GM12875 (cell line): ENCODE data around the gene WDR45B.
A peak's percentile ranks its signal among the peaks of the same experiment; 100 is the strongest.

Source experiments
- H3K4me3 ChIP-seq: one replicate; pipeline ENCODE4 v1.5.1; 2011; ENCODE audit warnings: low read depth, low read length, control low read depth
- TF ChIP-seq, protein P1 (sequence below): IDR thresholded peaks from 2 replicates; pipeline ENCODE4 v1.5.1; 2011; ENCODE audit warnings: low read depth, mild to moderate bottlenecking, control low read depth, inconsistent platforms, low read length, moderate library complexity, borderline replicate concordance; ENCODE audit not compliant: insufficient read depth

WDR45B gene

DNA sequence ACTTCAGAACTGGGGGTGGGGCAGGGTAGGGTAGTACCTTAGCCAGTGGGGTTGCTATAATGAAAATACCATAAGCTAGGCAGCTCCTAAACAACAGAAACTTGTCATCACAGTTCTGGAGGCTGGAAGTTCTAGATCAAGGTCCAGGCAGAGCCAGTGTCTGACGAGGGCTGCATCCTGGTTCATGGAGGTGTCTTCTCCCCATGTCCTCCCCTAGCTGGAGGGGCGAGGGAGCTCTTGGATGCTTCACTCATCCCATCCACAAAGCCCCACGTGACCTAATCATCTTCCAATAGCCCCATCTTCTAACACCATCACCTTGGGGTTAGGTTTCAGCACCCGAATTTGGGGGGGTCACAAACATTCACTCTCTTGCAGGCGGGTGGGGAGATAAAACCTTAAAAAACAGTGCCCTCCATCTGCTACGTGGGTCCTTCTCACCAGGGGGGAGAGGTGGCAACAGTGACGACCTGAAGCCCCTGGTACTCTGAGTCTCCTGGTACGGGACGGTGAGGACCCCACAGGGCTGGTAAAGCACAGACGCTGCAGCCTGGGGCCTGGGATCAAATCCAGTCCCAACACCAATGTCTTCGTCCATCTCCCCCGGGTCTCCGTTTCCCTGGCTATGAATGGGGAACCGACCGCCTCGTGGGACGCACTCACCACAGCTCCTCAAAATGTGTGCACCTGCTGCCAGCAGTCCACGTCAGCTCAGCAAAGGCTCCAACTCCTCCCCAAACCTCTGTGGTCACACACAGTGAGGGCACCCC is 27.4 kb upstream of the WDR45B start:
- TF ChIP-seq, protein P1, sequence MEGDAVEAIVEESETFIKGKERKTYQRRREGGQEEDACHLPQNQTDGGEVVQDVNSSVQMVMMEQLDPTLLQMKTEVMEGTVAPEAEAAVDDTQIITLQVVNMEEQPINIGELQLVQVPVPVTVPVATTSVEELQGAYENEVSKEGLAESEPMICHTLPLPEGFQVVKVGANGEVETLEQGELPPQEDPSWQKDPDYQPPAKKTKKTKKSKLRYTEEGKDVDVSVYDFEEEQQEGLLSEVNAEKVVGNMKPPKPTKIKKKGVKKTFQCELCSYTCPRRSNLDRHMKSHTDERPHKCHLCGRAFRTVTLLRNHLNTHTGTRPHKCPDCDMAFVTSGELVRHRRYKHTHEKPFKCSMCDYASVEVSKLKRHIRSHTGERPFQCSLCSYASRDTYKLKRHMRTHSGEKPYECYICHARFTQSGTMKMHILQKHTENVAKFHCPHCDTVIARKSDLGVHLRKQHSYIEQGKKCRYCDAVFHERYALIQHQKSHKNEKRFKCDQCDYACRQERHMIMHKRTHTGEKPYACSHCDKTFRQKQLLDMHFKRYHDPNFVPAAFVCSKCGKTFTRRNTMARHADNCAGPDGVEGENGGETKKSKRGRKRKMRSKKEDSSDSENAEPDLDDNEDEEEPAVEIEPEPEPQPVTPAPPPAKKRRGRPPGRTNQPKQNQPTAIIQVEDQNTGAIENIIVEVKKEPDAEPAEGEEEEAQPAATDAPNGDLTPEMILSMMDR: no peak
- no peak overlapping the region for H3K4me3 ChIP-seq

DNA sequence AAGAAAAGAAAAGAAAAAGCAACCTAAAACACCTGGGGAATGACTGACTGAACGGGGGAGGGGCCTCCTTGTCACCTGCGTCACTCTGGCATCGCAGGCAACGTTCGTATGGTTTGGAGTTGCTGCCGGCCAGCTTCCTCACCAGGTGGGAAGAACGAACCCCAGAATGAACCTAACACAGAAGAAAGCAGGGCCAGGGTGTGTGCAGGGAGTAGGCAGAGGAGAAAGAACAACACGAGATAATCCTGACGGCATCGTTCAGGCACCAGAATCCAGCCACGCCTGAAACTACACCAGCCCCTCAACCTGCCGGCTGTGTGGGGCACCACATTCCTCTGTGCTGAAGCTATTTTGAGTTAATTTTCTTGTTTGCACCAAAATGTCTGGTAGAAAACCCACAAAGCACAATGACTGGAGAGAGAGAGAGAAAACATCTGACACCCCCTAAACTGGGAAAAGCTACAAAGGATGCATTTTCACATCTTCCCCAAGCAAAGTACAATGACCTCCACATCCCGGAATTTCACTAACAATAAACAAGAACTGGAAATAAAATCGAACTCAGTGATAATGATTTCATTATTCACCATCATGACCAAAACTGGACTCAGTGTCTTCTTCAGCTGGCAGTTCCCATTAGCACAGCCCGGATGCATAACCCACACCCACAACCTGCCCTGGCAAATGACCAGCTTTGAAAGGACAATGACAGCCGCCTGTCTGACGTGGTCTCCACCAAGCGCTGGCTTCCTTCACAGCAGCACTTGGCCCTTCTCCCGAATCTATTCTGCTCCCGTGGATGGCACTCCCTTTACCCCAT is 26.6 kb upstream of the WDR45B start:
- no peak overlapping the region for H3K4me3 ChIP-seq
- TF ChIP-seq, protein P1: no peak

DNA sequence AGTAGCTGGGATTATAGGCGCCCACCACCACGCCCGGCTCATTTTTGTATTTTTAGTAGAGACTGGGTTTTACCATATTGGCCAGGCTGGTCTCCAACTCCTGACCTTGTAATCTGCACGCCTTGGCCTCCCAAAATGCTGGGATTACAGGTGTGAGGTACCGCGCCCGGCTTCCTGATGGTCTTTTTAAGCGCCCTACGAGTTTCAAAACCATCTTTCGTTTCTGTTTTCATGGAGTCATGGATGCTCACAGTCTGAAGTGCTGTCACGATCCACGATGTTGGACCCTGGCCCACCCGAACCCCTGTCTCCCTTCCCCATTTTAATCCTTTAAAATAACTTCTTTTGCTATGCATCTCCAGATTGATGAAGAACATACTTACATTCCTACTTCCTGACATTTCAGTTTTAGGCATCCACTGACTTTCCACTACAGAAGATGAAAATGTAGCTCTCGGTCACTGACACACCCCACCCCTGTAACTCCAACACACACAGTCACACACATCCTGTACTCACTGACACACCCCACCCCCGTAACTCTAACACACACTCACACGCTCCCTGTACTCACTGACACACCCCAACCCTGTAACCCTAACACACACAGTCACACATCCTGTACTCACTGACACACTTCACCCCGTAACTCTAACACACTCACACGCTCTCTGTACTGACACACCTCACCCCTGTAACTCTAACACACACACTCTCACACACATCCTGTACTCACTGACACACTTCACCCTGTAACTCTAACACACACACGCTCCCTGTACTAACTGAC is 22.6 kb upstream of the WDR45B start:
- TF ChIP-seq, protein P1: no peak
- no peak overlapping the region for H3K4me3 ChIP-seq

DNA sequence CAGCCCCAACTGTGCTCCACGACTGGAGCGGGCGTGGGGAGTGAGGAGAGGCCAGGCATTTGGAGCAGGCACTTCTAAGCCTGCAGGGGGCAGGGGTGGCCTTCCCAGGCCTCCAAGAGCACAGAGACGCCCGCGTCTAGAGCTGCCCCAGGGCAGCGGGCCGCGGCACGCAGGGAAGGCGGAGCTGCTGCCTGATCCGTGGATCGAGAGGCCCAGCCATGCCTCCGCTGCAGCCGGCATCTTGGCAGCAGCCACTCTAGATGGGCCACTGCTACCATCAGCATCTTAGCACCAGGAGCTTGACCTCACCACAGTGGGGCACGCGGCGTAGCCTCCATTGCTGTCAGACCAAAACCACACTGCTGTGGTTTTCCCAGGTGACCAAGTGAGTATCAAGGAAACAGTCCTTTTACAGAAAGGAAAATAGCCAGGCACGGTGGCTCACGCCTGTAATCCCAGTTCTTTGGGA is 20.4 kb upstream of the WDR45B start:
- H3K4me3 ChIP-seq: no peak overlapping the region
- TF ChIP-seq, protein P1: peak; percentile 75

DNA sequence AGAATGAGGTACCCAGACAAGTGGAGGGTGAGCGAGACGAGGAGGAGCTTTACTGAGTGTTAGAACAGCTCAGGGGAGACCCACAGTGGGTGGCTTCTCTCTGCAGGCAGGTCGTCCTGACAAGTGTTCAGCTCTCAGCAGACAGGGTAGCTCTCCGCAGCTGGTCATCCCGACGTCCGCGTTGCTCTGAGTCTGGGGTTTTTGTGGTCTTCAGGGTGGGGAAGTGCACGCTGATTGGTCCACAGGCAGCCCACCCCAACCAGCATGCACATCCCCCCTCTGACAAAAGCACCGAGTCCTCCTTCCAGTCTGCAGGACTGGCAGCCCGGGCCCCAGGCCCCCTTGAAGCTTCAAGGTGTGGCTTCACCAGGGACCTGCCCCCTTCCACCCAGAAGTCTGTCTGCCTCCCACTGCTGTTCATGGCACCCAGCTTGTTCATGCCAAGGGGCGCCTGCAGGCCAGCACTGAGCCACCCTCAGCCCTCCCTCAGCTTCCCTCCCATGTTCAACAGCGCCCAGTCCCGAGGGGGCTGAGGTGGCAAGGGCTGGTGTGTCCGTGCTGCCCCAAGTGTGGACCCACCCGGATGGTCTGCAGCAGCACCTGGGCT is 19.9 kb upstream of the WDR45B start:
- no peak overlapping the region for H3K4me3 ChIP-seq
- TF ChIP-seq, protein P1: no peak

DNA sequence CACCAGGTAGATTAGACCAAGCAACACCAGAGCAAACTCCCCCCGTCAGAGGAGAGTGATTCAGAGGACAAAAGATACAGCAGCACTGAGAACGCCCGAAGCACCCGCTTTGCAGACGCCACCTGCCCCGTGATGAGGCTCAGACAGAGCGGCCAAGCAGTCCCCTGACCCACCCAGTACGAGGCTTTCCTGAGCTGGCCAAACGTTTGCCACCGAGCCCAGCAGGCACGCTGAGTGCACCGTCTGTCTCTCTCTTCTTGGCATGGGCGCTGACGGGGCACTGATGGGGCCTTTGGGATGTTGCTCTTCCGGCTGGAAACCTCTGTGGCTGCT is 19.4 kb upstream of the WDR45B start:
- TF ChIP-seq, protein P1: no peak
- no peak overlapping the region for H3K4me3 ChIP-seq
